GM12878 (cell line): ENCODE results near the gene FHOD3. TPM values are rescaled to one million over a fixed set of nuclear protein-coding genes. Genes with fewer than 3 reads are reported as not detected.

Experiments used
- ATAC-seq: fragments of 200-7000 bp; cut with Tn5 transposase; 3 replicates; pipeline ENCODE4 v1.9.1; 2020; ENCODE audit warnings: mild to moderate bottlenecking, moderate library complexity
- BruUV-seq: library from RNA; stranded (reverse); fragments of 400-500 nt; replicated peaks from 2 replicates; lab custom pipeline; 2021; lab: Mats Ljungman, UMichigan
- CTCF ChIA-PET: fragments of 300-600 bp; sonication (Branson Sonifier 250); formaldehyde crosslinking; extraction: SDS; loops from one replicate; lab custom pipeline; 2021; ENCODE audit warnings: inconsistent platforms; lab: Yijun Ruan, JAX
- POLR2A ChIA-PET: fragments of 350-600 bp; formaldehyde crosslinking; extraction: SDS; loops from one replicate; lab custom pipeline; 2021; ENCODE audit warnings: inconsistent platforms; lab: Charles Lee
- RAD21 ChIA-PET: fragments of 300-600 bp; sonication (Branson Sonifier 250); formaldehyde crosslinking; loops from one replicate; lab custom pipeline; 2023; ENCODE audit warnings: antibody characterized with exemption; ENCODE audit not compliant: unreplicated experiment; lab: Charles Lee
- SMC1A ChIA-PET: fragments of 300-600 bp; sonication (Branson Sonifier 250); formaldehyde crosslinking; loops from one replicate; lab custom pipeline; 2023; ENCODE audit not compliant: unreplicated experiment, uncharacterized antibody; lab: Charles Lee
- DNase-seq: peaks from one replicate; pipeline ENCODE4 v3.0.0-alpha.2; 2011; ENCODE audit warnings: low read depth, low spot score
- FAIRE-seq: peaks from 3 replicates; lab custom pipeline; 2011; peaks lifted over from hg19 to GRCh38; lab: Jason Lieb, UNC
- H2AFZ ChIP-seq: 2 replicates; pipeline ENCODE4 v1.6.0; 2011; ENCODE audit warnings: low read depth, low read length, control low read depth; ENCODE audit not compliant: control insufficient read depth
- H3K27ac ChIP-seq: 2 replicates; pipeline ENCODE4 v1.5.1; 2011; ENCODE audit warnings: control low read depth; ENCODE audit not compliant: control insufficient read depth, insufficient read depth
- H3K27me3 ChIP-seq, 2 experiments: replicated peaks in 1 of 2; 2 replicates each; pipeline versions ENCODE4 v1.6.0 to v1.6.1; 2011; ENCODE audit warnings: low read length in 1 of 2; ENCODE audit not compliant: control insufficient read depth in 2 of 2, insufficient read depth in 2 of 2
- H3K36me3 ChIP-seq, 2 experiments: 2 replicates each; pipeline ENCODE4 v1.5.1; 2011; ENCODE audit warnings: low read length in 1 of 2; ENCODE audit not compliant: control insufficient read depth in 2 of 2, insufficient read depth in 2 of 2
- H3K4me1 ChIP-seq: 2 replicates; pipeline ENCODE4 v1.6.1; 2011; ENCODE audit warnings: mild to moderate bottlenecking, low read length, moderate library complexity, mixed read lengths; ENCODE audit not compliant: control insufficient read depth, insufficient read depth
- H3K4me2 ChIP-seq: 2 replicates; pipeline ENCODE4 v1.6.0; 2011; ENCODE audit warnings: control low read depth; ENCODE audit not compliant: control insufficient read depth, insufficient read depth
- H3K4me3 ChIP-seq: fragments of 200-600 bp; sonication (generic); 2 replicates; pipeline ENCODE4 v1.5.1; 2016
- H3K79me2 ChIP-seq: 2 replicates; pipeline ENCODE4 v1.6.0; 2011; ENCODE audit warnings: low read length; ENCODE audit not compliant: control insufficient read depth, insufficient read depth
- H3K9ac ChIP-seq: 2 replicates; pipeline ENCODE4 v1.8.0; 2011; ENCODE audit warnings: low read length, control low read depth, mixed read lengths; ENCODE audit not compliant: control insufficient read depth, insufficient read depth
- H3K9me3 ChIP-seq: replicated peaks from 3 replicates; pipeline ENCODE4 v1.5.1; 2011; ENCODE audit warnings: mild to moderate bottlenecking, low read length; ENCODE audit not compliant: control insufficient read depth, insufficient read depth
- H4K20me1 ChIP-seq: 2 replicates; pipeline ENCODE4 v1.6.0; 2011; ENCODE audit not compliant: control insufficient read depth, insufficient read depth
- CHD2 ChIP-seq: IDR thresholded peaks from 2 replicates; pipeline ENCODE4 v1.6.1; 2011; ENCODE audit warnings: low read depth, low read length, improper control_type of control experiment, borderline replicate concordance
- GATAD2B ChIP-seq: fragments of 450-650 bp; conservative IDR thresholded peaks from 2 replicates; pipeline ENCODE4 v1.6.1; 2017; ENCODE audit warnings: low read depth, mild to moderate bottlenecking, moderate library complexity
- HDAC2 ChIP-seq: fragments of 200-600 bp; sonication (generic); IDR thresholded peaks from 2 replicates; pipeline ENCODE4 v1.6.1; 2017
- IKZF1 ChIP-seq: fragments of 450-650 bp; conservative IDR thresholded peaks from 2 replicates; pipeline ENCODE4 v1.6.1; 2017; ENCODE audit warnings: antibody characterized with exemption, mild to moderate bottlenecking
- MXI1 ChIP-seq: fragments of 150-350 bp; IDR thresholded peaks from 2 replicates; pipeline ENCODE4 v1.6.1; 2011; ENCODE audit warnings: low read depth, mild to moderate bottlenecking, inconsistent platforms, low read length, improper control_type of control experiment
- RAD51 ChIP-seq: fragments of 450-650 bp; IDR thresholded peaks from 2 replicates; pipeline ENCODE4 v1.6.1; 2016; ENCODE audit warnings: moderate library complexity, mild to moderate bottlenecking, inconsistent platforms
- RELA ChIP-seq: fragments of 450-650 bp; IDR thresholded peaks from 2 replicates; pipeline ENCODE4 v1.8.0; 2014; ENCODE audit warnings: borderline replicate concordance; ENCODE audit not compliant: partially characterized antibody
- WGBS: methylation state at CpG from one replicate; pipeline ENCODE4 v1.1.6; 2016; ENCODE audit warnings: low lambda C conversion rate; ENCODE audit not compliant: insufficient replicate concordance, insufficient coverage; ENCODE audit errors: missing lambda C conversion rate; 5-methylcytosine and 5-hydroxymethylcytosine counted together
- in situ Hi-C: fragments of 300-500 bp; cut with MboI; formaldehyde crosslinking; loops from 9 replicates; pipeline ENCODE4 v1.14.3; 2018; ENCODE audit warnings: mixed read lengths
- intact Hi-C: fragments of 100-400 bp; cut with micrococcal nuclease; formaldehyde crosslinking; loops from one replicate; pipeline ENCODE4 v1.14.2; 2022; ENCODE audit not compliant: unreplicated experiment
- polyA plus RNA-seq, 11 experiments: library from polyadenylated mRNA; depleted of rRNA in 4 of 11; unstranded in 6 of 11; stranded (reverse) in 5 of 11; fragments of >200 nt; fragmentation: Nextera tagmentation in 4 of 11; fragmentation: Illumina TruSeq in 1 of 11; extraction: Ambion mirVana in 4 of 11; extraction: Trizol in 1 of 11; gene quantifications; 1 replicate in 1 of 11; 2 replicates in 10 of 11; pipeline versions ENCODE4 v1.2.1 to v1.2.3, GENCODE V29; 2011 to 2016; ENCODE audit warnings: inconsistent platforms in 2 of 11, missing spikeins in 2 of 11, low read depth in 1 of 11
- total RNA-seq, 4 experiments: library from RNA; depleted of rRNA in 3 of 4; stranded (reverse); fragments of >200 nt in 3 of 4; fragmentation: Illumina TruSeq in 1 of 4; extraction: Trizol in 1 of 4; gene quantifications; 2 replicates each; pipeline versions ENCODE4 v1.2.1 to v1.2.3, GENCODE V29; 2013 to 2021

FHOD3 gene
- total and polyA plus RNA-seq, 10 of the 15 experiments (the other 5 are each of a cell fraction or from before 2014, with no cell fraction given), result 0.77 to 26.7 (median 10.4) TPM

- TF ChIP-seq RELA, result no peak
- TF ChIP-seq, all 136 proteins: peak for 0
These were observed 2.7 kb downstream of the FHOD3 start (continued) for GRCh38 chr18:36300211-36300610.

GRCh38 chr18:36301884-36302283 is 4.4 kb downstream of the FHOD3 start:
- H3K4me3 ChIP-seq, result no peak overlapping the region
- ChIA-PET SMC1A (interaction anchor here (0.6 to 12.6 kb wide), 25 partner anchors 10 to 286 kb away, joined by 3 to 212 read pairs (median 5); no protein-coding TSS in a partner anchor), RAD21 (interaction anchor here (0.7 to 14.2 kb wide), 23 partner anchors 8 to 270 kb away, joined by 3 to 203 read pairs (median 5); no protein-coding TSS in a partner anchor), CTCF (interaction anchor here (0.7 to 2.3 kb wide), 11 partner anchors 12 to 271 kb away, joined by 3 to 5 read pairs (median 4); no protein-coding TSS in a partner anchor), POLR2A (interaction anchor here (0.9 to 6.4 kb wide), 9 partner anchors 9 to 64 kb away, joined by 4 to 51 read pairs (median 6); no protein-coding TSS in a partner anchor)
- ATAC-seq (no peak), FAIRE-seq (no peak), DNase-seq (no peak)
- BruUV-seq, result no TSS peak
- H3K9ac ChIP-seq, result no peak overlapping the region
- 27% methylated on average over 5 of the region's 5 CpGs for WGBS
- no peaks in the 10 kb centered on the region for H4K20me1 ChIP-seq
- TF ChIP-seq HDAC2 (no peak), GATAD2B (0 out of 2 replicates have a peak, but pooled peaks have one; percentile 23), IKZF1 (0 out of 2 replicates have a peak, but pooled peaks have one; percentile 7), MXI1 (0 out of 2 replicates have a peak, but pooled peaks have one; percentile 24), RAD51 (peak; percentile 79), CHD2 (no peak)
- intact Hi-C loops (no loop called here), in situ Hi-C loops (no loop called here)
- H3K27ac ChIP-seq, result no peak overlapping the region
- no peaks in the 10 kb centered on the region for H3K36me3 ChIP-seq
- H2AFZ ChIP-seq, result no peak overlapping the region
- no peaks in the 10 kb centered on the region for H3K4me1 ChIP-seq
- H3K27me3 ChIP-seq, result peaks cover 0 to 6% of the 10 kb centered on the region in 2 experiments; a peak in 2 of 4 replicates
- H3K9me3 ChIP-seq, result no peaks in the 10 kb centered on the region
- peak overlapping the region; percentile 7; the same call in 1 of the 2 replicates for H3K4me2 ChIP-seq
- peaks cover 20% of the 10 kb centered on the region for H3K79me2 ChIP-seq
